Calu3 (cell line): ENCODE data around the gene ASMTL. TPM values are rescaled to one million over a fixed set of nuclear protein-coding genes. Genes with fewer than 3 reads are reported as not detected.

ENCODE experiments used
- Bru-seq: library from RNA; stranded (reverse); fragments of 400-500 nt; gene quantifications from one replicate; lab custom pipeline; 2021; lab: Mats Ljungman, UMichigan
- BruChase-seq, 2 experiments: library from RNA; stranded (reverse); fragments of 400-500 nt; gene quantifications; one replicate each; lab custom pipeline; 2021; lab: Mats Ljungman, UMichigan
- BruUV-seq: library from RNA; stranded (reverse); fragments of 400-500 nt; replicated peaks from 2 replicates; lab custom pipeline; 2021; lab: Mats Ljungman, UMichigan
- CTCF ChIA-PET: fragments of 300-600 bp; sonication (Branson Sonifier 250); formaldehyde crosslinking; loops from one replicate; lab custom pipeline; 2022; ENCODE audit warnings: antibody characterized with exemption; lab: Charles Lee
- DNase-seq: peaks from one replicate; pipeline ENCODE4 v3.0.0; 2022
- H3K27ac Mint-ChIP-seq: one replicate; pipeline ENCODE4 v1.8.0; 2022; ENCODE audit warnings: mixed read lengths; ENCODE audit not compliant: unreplicated experiment
- H3K27me3 Mint-ChIP-seq: one replicate; pipeline ENCODE4 v1.8.0; 2022; ENCODE audit warnings: mixed read lengths; ENCODE audit not compliant: unreplicated experiment
- H3K36me3 Mint-ChIP-seq: one replicate; pipeline ENCODE4 v1.8.0; 2022; ENCODE audit warnings: mild to moderate bottlenecking, moderate library complexity, mixed read lengths; ENCODE audit not compliant: insufficient read depth, unreplicated experiment
- H3K4me1 Mint-ChIP-seq: one replicate; pipeline ENCODE4 v1.8.0; 2022; ENCODE audit warnings: mild to moderate bottlenecking, low read depth, mixed read lengths; ENCODE audit not compliant: unreplicated experiment
- H3K4me3 Mint-ChIP-seq: one replicate; pipeline ENCODE4 v1.8.0; 2022; ENCODE audit warnings: mild to moderate bottlenecking, low read depth, moderate library complexity, mixed read lengths; ENCODE audit not compliant: unreplicated experiment
- H3K9me3 Mint-ChIP-seq: one replicate; pipeline ENCODE4 v1.8.0; 2022; ENCODE audit warnings: low read depth, mixed read lengths; ENCODE audit not compliant: unreplicated experiment
- intact Hi-C: fragments of 100-400 bp; cut with micrococcal nuclease; formaldehyde crosslinking; loops from one replicate; pipeline ENCODE4 v1.10.0; 2022; ENCODE audit not compliant: unreplicated experiment
- long read RNA-seq: library from polyadenylated mRNA; stranded (forward); transcript quantifications from one replicate; pipeline ENCODE4 v2.0.0, GENCODE V29; 2022
- total RNA-seq: library from RNA; stranded (reverse); gene quantifications from 2 replicates; pipeline ENCODE4 v1.2.3, GENCODE V29; 2022
- TF ChIP-seq, protein P1 (sequence below): fragments of 200-600 bp; IDR thresholded peaks from one replicate; pipeline ENCODE4 v1.8.0; 2022; ENCODE audit warnings: antibody characterized with exemption; ENCODE audit not compliant: unreplicated experiment

ASMTL gene, protein sequence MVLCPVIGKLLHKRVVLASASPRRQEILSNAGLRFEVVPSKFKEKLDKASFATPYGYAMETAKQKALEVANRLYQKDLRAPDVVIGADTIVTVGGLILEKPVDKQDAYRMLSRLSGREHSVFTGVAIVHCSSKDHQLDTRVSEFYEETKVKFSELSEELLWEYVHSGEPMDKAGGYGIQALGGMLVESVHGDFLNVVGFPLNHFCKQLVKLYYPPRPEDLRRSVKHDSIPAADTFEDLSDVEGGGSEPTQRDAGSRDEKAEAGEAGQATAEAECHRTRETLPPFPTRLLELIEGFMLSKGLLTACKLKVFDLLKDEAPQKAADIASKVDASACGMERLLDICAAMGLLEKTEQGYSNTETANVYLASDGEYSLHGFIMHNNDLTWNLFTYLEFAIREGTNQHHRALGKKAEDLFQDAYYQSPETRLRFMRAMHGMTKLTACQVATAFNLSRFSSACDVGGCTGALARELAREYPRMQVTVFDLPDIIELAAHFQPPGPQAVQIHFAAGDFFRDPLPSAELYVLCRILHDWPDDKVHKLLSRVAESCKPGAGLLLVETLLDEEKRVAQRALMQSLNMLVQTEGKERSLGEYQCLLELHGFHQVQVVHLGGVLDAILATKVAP
- total RNA-seq (14.4 and 18.0 TPM in 2 replicates), Bru-seq, nascent RNA (percentile 45 among the genes with signal in this experiment), BruChase-seq, experiment 1, labeled RNA remaining after a 6-hour chase (percentile 44 among the genes with signal in this experiment), BruChase-seq, experiment 2, labeled RNA remaining after a 2-hour chase (percentile 45 among the genes with signal in this experiment)
- long read RNA-seq, transcript ASMTL-201 (13 exons, 2,027 nt), result major isoform, 19 of 47 reads
- long read RNA-seq, partial matches to known transcripts, result 5 of 47 reads
- long read RNA-seq, other reads (novel, unspliced or antisense), result 23 of 47 reads

DNA sequence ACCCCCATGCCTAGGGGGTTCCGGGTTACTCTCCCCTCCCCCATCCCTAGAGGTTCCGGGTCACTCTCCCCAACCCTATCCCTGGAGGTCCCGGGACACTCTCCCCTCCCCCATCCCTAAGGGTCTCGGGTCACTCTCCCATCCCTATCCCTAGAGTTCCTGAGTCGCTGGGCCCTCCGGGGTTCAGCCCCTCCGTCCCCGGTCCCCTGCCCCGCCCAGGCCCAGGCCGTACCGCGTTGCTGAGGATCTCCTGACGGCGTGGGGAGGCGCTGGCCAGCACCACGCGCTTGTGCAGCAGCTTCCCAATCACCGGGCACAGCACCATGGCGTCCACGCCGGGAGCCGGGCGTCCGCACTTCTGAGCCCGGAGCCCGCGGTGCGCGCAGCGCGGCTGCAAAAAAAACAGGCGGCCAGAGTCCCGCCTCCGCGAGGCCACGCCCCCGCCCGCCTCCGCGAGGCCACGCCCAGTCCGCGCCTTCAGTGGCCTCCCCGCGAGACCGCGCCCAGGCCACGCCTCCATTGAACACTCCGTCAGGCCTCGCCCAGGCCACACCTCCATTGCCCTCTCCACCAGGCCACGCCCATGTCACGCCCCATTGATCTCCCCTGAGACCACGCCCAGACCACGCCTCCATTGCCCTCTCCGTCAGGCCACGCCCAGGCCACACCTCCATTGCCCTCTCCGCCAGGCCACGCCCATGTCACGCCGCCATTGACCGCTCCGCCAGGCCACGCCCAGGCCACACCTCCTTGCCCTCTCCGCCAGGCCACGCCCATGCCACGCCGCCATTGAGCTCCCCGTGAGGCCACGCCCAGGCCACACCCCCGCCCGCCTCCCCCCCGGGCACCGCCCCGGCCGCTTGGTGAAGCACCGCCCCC lies at the start of gene ASMTL:
Gene ASMTL (minus strand): TSS at position 394 of the 879 bp plus-strand sequence. CDS start 69 bp downstream, at position 325.
- H3K27ac Mint-ChIP-seq, result peak within 1 kb of the TSS; percentile 33
- peak; percentile 98 for DNase-seq
- CTCF ChIA-PET, result no interaction called here
- H3K9me3 Mint-ChIP-seq, result peaks cover 7% of the 10 kb centered on the region
- H3K4me1 Mint-ChIP-seq, result no peaks in the 10 kb centered on the region
- TF ChIP-seq, protein P1, sequence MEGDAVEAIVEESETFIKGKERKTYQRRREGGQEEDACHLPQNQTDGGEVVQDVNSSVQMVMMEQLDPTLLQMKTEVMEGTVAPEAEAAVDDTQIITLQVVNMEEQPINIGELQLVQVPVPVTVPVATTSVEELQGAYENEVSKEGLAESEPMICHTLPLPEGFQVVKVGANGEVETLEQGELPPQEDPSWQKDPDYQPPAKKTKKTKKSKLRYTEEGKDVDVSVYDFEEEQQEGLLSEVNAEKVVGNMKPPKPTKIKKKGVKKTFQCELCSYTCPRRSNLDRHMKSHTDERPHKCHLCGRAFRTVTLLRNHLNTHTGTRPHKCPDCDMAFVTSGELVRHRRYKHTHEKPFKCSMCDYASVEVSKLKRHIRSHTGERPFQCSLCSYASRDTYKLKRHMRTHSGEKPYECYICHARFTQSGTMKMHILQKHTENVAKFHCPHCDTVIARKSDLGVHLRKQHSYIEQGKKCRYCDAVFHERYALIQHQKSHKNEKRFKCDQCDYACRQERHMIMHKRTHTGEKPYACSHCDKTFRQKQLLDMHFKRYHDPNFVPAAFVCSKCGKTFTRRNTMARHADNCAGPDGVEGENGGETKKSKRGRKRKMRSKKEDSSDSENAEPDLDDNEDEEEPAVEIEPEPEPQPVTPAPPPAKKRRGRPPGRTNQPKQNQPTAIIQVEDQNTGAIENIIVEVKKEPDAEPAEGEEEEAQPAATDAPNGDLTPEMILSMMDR, result no peak
- H3K36me3 Mint-ChIP-seq, result peaks cover 43% of the 10 kb centered on the region
- intact Hi-C loops, result loop anchor here (5.0 to 10.0 kb wide), 2 partner anchors 130 to 1362 kb away; no protein-coding TSS in a partner anchor
- H3K27me3 Mint-ChIP-seq, result peaks cover 12% of the 10 kb centered on the region
- BruUV-seq, result no TSS peak
- H3K4me3 Mint-ChIP-seq, result peak within 1 kb of the TSS; percentile 81

DNA sequence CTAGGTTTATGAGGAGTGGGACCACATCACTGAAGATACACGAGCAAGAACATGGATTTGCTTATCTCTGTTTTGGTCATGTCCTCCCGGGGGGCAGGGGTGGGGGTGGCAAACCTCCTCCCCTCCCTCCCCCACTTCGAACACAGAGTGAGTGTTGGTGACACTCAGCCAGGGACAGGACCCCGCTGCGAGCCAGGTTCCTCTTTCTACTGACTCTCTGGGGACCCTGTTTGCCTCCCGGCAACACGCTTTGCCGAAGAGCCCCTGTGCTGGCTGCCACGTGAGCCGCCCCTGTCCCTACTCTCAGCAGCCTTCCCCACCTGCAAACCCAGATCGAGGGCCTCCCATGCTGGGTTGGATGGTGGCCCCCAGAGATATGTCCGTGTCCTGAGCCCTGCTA lies 49.5 kb upstream of the ASMTL start:
- Mint-ChIP-seq H3K27ac (no peak overlapping the region), H3K4me1 (no peaks in the 10 kb centered on the region), H3K27me3 (no peaks in the 10 kb centered on the region), H3K9me3 (no peaks in the 10 kb centered on the region), H3K4me3 (no peak overlapping the region), H3K36me3 (no peaks in the 10 kb centered on the region)
- BruUV-seq, result no TSS peak
- TF ChIP-seq, protein P1, result no peak
- CTCF ChIA-PET, result no interaction called here
- DNase-seq, result no peak
- intact Hi-C loops, result no loop called here

DNA sequence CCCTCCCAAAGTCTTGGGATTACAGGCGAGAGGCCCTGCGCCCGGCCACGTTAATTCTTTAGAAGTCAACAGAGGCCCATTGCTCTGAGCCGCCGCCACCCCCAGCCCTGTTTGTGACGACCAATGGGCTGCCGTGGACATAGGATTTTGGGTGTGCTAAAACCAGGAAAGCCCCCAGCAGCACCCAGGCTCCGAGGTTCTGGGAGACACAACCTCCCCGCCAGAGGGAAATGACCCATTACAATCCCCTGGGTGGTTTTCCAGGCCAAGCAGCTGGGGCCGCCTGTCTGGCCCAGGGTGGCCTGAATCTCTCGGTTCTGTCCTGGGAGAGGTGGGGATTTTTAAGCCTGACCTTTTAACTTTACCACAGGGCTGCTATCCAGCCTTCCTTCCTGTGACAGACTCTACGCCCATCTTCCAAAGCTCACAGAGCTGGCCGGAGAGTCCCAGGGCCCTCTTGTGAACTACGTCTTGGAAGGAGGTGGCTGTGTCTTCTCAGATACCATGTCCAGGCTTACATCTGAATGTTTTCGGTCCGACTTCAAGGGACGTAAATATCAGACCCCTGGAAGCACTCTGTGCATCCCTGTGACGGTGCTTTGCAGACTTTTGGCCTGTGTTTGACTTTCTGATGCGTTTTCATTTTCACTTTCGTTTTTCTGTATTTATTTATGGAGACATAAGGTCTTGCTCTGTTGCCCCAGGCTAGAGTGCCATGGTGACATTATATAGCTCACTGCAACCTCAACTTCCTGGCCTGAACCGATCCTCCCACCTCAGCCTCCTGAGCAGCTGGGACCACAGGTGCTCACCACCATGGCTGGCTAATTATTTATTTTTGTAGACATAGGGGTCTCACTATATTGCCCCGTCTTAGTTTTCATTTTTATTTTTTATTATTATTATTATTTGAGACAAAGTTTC lies 48.3 kb upstream of the ASMTL start:
- H3K27me3 Mint-ChIP-seq, result no peaks in the 10 kb centered on the region
- H3K9me3 Mint-ChIP-seq, result no peaks in the 10 kb centered on the region
- DNase-seq, result no peak
- TF ChIP-seq, protein P1, result no peak
- H3K36me3 Mint-ChIP-seq, result no peaks in the 10 kb centered on the region
- CTCF ChIA-PET, result no interaction called here
- no peak overlapping the region for H3K27ac Mint-ChIP-seq
- H3K4me3 Mint-ChIP-seq, result no peak overlapping the region
- no peaks in the 10 kb centered on the region for H3K4me1 Mint-ChIP-seq
- BruUV-seq, result no TSS peak
- intact Hi-C loops, result no loop called here
